K562 (cell line): ENCODE results near the gene ZNF512B. TPM values are rescaled to one million over a fixed set of nuclear protein-coding genes. Genes with fewer than 3 reads are reported as not detected.

ENCODE experiments used
- EZH2 ChIP-seq: IDR thresholded peaks from 2 replicates; pipeline ENCODE4 v1.6.1; 2012; ENCODE audit warnings: low read depth, mild to moderate bottlenecking, inconsistent platforms, low read length, borderline replicate concordance
- MAFG ChIP-seq: fragments of 450-650 bp; conservative IDR thresholded peaks from 2 replicates; pipeline ENCODE4 v1.6.1; 2016; ENCODE audit warnings: missing genetic modification characterization, missing compliant biosample characterization
- MAFK ChIP-seq: IDR thresholded peaks from 2 replicates; pipeline ENCODE4 v1.6.1; 2011; ENCODE audit warnings: low read length, improper control_type of control experiment
- MED1 ChIP-seq: sonication (generic); formaldehyde crosslinking; IDR thresholded peaks from 2 replicates; pipeline ENCODE4 v1.8.1; 2023; ENCODE audit warnings: missing genetic modification reagents, borderline replicate concordance
- NFE2 ChIP-seq: IDR thresholded peaks from 2 replicates; pipeline ENCODE4 v1.6.1; 2014; ENCODE audit warnings: antibody characterized with exemption, low read depth
- SMARCA4 ChIP-seq: fragments of 450-650 bp; IDR thresholded peaks from 2 replicates; pipeline ENCODE4 v1.6.1; 2016
- ZFX ChIP-seq: sonication (generic); formaldehyde crosslinking; IDR thresholded peaks from 2 replicates; pipeline ENCODE4 v1.8.0; 2022; ENCODE audit warnings: mild to moderate bottlenecking, missing genetic modification reagents, moderate library complexity
- ZNF589 ChIP-seq: fragments of 200-800 bp; sonication (Bioruptor generic); IDR thresholded peaks from 2 replicates; pipeline ENCODE4 v1.6.1; 2016; ENCODE audit warnings: low read depth, missing genetic modification characterization, missing compliant biosample characterization
- polyA plus RNA-seq, 8 experiments: library from polyadenylated mRNA; depleted of rRNA in 4 of 8; stranded (reverse) in 5 of 8; unstranded in 3 of 8; fragments of >200 nt; fragmentation: Nextera tagmentation in 2 of 8; fragmentation: Illumina TruSeq in 1 of 8; extraction: Ambion mirVana in 2 of 8; extraction: Trizol in 1 of 8; gene quantifications; 2 replicates each; pipeline versions ENCODE4 v1.2.1 to v1.2.3, GENCODE V29; 2011 to 2014; ENCODE audit warnings: inconsistent platforms in 1 of 8, missing spikeins in 1 of 8
- total RNA-seq, 7 experiments: library from RNA; depleted of rRNA in 6 of 7; stranded (reverse); fragments of >200 nt in 6 of 7; fragmentation: Illumina TruSeq in 2 of 7; extraction: Trizol in 2 of 7; gene quantifications; 2 replicates each; pipeline versions ENCODE4 v1.2.1 to v1.2.3, GENCODE V29; 2011 to 2021; ENCODE audit warnings: low replicate concordance in 1 of 7
- TF ChIP-seq, protein P1 (sequence below): fragments of 450-650 bp; IDR thresholded peaks from 2 replicates; pipeline ENCODE4 v1.6.1; 2016; ENCODE audit warnings: mild to moderate bottlenecking, moderate library complexity
- TF ChIP-seq, protein P2 (sequence below): fragments of 250-450 bp; sonication (Bioruptor Pico); IDR thresholded peaks from 2 replicates; pipeline ENCODE4 v1.6.1; 2021; ENCODE audit warnings: mild to moderate bottlenecking
- TF ChIP-seq, protein P3 (sequence below): sonication (generic); formaldehyde crosslinking; IDR thresholded peaks from 2 replicates; pipeline ENCODE4 v1.8.0; 2022; ENCODE audit warnings: mild to moderate bottlenecking, low read depth, missing genetic modification reagents
- TF ChIP-seq, protein P4 (sequence below): fragments of 250-450 bp; sonication (Bioruptor Pico); IDR thresholded peaks from 2 replicates; pipeline ENCODE4 v1.4.0; 2020; ENCODE audit warnings: mild to moderate bottlenecking, moderate library complexity

ZNF512B gene
- total and polyA plus RNA-seq, 9 of the 15 experiments (the other 6 are each of a cell fraction or from before 2014, with no cell fraction given): 0.01 to 27.8 (median 8.2) TPM

- TF ChIP-seq, protein P1, sequence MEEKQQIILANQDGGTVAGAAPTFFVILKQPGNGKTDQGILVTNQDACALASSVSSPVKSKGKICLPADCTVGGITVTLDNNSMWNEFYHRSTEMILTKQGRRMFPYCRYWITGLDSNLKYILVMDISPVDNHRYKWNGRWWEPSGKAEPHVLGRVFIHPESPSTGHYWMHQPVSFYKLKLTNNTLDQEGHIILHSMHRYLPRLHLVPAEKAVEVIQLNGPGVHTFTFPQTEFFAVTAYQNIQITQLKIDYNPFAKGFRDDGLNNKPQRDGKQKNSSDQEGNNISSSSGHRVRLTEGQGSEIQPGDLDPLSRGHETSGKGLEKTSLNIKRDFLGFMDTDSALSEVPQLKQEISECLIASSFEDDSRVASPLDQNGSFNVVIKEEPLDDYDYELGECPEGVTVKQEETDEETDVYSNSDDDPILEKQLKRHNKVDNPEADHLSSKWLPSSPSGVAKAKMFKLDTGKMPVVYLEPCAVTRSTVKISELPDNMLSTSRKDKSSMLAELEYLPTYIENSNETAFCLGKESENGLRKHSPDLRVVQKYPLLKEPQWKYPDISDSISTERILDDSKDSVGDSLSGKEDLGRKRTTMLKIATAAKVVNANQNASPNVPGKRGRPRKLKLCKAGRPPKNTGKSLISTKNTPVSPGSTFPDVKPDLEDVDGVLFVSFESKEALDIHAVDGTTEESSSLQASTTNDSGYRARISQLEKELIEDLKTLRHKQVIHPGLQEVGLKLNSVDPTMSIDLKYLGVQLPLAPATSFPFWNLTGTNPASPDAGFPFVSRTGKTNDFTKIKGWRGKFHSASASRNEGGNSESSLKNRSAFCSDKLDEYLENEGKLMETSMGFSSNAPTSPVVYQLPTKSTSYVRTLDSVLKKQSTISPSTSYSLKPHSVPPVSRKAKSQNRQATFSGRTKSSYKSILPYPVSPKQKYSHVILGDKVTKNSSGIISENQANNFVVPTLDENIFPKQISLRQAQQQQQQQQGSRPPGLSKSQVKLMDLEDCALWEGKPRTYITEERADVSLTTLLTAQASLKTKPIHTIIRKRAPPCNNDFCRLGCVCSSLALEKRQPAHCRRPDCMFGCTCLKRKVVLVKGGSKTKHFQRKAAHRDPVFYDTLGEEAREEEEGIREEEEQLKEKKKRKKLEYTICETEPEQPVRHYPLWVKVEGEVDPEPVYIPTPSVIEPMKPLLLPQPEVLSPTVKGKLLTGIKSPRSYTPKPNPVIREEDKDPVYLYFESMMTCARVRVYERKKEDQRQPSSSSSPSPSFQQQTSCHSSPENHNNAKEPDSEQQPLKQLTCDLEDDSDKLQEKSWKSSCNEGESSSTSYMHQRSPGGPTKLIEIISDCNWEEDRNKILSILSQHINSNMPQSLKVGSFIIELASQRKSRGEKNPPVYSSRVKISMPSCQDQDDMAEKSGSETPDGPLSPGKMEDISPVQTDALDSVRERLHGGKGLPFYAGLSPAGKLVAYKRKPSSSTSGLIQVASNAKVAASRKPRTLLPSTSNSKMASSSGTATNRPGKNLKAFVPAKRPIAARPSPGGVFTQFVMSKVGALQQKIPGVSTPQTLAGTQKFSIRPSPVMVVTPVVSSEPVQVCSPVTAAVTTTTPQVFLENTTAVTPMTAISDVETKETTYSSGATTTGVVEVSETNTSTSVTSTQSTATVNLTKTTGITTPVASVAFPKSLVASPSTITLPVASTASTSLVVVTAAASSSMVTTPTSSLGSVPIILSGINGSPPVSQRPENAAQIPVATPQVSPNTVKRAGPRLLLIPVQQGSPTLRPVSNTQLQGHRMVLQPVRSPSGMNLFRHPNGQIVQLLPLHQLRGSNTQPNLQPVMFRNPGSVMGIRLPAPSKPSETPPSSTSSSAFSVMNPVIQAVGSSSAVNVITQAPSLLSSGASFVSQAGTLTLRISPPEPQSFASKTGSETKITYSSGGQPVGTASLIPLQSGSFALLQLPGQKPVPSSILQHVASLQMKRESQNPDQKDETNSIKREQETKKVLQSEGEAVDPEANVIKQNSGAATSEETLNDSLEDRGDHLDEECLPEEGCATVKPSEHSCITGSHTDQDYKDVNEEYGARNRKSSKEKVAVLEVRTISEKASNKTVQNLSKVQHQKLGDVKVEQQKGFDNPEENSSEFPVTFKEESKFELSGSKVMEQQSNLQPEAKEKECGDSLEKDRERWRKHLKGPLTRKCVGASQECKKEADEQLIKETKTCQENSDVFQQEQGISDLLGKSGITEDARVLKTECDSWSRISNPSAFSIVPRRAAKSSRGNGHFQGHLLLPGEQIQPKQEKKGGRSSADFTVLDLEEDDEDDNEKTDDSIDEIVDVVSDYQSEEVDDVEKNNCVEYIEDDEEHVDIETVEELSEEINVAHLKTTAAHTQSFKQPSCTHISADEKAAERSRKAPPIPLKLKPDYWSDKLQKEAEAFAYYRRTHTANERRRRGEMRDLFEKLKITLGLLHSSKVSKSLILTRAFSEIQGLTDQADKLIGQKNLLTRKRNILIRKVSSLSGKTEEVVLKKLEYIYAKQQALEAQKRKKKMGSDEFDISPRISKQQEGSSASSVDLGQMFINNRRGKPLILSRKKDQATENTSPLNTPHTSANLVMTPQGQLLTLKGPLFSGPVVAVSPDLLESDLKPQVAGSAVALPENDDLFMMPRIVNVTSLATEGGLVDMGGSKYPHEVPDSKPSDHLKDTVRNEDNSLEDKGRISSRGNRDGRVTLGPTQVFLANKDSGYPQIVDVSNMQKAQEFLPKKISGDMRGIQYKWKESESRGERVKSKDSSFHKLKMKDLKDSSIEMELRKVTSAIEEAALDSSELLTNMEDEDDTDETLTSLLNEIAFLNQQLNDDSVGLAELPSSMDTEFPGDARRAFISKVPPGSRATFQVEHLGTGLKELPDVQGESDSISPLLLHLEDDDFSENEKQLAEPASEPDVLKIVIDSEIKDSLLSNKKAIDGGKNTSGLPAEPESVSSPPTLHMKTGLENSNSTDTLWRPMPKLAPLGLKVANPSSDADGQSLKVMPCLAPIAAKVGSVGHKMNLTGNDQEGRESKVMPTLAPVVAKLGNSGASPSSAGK: peak; percentile 74
- no peak for TF ChIP-seq MAFK
- TF ChIP-seq, protein P2, sequence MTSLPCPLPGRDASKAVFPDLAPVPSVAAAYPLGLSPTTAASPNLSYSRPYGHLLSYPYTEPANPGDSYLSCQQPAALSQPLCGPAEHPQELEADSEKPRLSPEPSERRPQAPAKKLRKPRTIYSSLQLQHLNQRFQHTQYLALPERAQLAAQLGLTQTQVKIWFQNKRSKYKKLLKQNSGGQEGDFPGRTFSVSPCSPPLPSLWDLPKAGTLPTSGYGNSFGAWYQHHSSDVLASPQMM (CRISPR knock-in tag): no peak
- no peak for TF ChIP-seq NFE2
- TF ChIP-seq, protein P3, sequence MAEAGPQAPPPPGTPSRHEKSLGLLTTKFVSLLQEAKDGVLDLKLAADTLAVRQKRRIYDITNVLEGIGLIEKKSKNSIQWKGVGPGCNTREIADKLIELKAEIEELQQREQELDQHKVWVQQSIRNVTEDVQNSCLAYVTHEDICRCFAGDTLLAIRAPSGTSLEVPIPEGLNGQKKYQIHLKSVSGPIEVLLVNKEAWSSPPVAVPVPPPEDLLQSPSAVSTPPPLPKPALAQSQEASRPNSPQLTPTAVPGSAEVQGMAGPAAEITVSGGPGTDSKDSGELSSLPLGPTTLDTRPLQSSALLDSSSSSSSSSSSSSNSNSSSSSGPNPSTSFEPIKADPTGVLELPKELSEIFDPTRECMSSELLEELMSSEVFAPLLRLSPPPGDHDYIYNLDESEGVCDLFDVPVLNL (CRISPR knock-in tag): peak; percentile 31; the same call in 1 of the 2 replicates
- peak; percentile 13; the same call in 1 of the 2 replicates for TF ChIP-seq ZFX
- TF ChIP-seq ZNF589 (CRISPR knock-in tag): no peak
- no peak for TF ChIP-seq SMARCA4
- no peak for TF ChIP-seq EZH2
- TF ChIP-seq MED1 (CRISPR knock-in tag): no peak
- no peak for TF ChIP-seq MAFG (tag)
- TF ChIP-seq, protein P4, sequence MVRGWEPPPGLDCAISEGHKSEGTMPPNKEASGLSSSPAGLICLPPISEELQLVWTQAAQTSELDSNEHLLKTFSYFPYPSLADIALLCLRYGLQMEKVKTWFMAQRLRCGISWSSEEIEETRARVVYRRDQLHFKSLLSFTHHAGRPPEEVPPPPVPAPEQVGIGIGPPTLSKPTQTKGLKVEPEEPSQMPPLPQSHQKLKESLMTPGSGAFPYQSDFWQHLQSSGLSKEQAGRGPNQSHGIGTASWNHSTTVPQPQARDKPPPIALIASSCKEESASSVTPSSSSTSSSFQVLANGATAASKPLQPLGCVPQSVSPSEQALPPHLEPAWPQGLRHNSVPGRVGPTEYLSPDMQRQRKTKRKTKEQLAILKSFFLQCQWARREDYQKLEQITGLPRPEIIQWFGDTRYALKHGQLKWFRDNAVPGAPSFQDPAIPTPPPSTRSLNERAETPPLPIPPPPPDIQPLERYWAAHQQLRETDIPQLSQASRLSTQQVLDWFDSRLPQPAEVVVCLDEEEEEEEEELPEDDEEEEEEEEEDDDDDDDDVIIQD (CRISPR knock-in tag): no peak
Measured at GRCh38 chr20:63978319-63979228, 8.8 kb upstream of the ZNF512B start (continued).
